B cell (primary cell): ENCODE measurements around the gene TAL1.

Source experiments
- EZH2 ChIP-seq: IDR thresholded peaks from 2 replicates; pipeline ENCODE4 v1.6.1; 2012; ENCODE audit warnings: borderline replicate concordance, low read depth, mild to moderate bottlenecking, moderate library complexity, low read length; ENCODE audit not compliant: insufficient read depth, poor library complexity, severe bottlenecking
- TF ChIP-seq, protein P1 (sequence below): fragments of 200-600 bp; IDR thresholded peaks from one replicate; pipeline ENCODE4 v1.8.0; 2022; ENCODE audit warnings: antibody characterized with exemption, mild to moderate bottlenecking

DNA sequence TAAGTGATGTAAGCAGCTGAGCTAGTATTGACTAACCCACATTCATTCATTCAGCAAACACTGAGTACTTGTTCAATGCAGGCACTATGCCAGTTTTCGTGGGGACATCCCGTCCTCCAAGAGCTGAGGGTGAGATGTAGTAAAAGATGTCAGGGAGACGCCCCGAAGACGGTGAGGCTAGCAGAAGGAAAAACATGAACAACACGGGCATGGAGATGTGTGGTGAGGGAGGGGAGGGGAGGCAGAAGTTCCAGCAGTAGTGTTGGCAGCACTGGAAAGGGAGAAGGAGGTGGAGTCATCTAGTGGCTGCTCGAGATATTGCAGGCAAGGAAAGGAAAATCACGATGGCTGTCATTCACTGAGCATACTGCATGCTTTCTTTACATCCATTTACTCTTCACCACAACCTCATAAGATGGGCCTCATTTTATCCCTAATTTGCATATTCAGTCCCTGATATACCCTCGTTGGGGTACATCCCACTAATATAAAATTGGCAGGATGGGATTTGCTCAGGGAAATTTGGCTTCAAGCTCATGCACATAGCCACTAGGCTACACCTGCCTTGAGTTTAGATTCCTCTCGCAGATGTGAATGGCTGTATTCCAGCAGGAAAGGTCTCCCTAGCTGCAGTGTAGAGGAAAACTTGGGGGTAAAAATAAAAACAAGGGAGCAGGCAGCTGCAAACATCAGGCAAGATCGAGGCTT, 56.6 kb downstream of the TAL1 start:
- TF ChIP-seq, protein P1, sequence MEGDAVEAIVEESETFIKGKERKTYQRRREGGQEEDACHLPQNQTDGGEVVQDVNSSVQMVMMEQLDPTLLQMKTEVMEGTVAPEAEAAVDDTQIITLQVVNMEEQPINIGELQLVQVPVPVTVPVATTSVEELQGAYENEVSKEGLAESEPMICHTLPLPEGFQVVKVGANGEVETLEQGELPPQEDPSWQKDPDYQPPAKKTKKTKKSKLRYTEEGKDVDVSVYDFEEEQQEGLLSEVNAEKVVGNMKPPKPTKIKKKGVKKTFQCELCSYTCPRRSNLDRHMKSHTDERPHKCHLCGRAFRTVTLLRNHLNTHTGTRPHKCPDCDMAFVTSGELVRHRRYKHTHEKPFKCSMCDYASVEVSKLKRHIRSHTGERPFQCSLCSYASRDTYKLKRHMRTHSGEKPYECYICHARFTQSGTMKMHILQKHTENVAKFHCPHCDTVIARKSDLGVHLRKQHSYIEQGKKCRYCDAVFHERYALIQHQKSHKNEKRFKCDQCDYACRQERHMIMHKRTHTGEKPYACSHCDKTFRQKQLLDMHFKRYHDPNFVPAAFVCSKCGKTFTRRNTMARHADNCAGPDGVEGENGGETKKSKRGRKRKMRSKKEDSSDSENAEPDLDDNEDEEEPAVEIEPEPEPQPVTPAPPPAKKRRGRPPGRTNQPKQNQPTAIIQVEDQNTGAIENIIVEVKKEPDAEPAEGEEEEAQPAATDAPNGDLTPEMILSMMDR = peak; percentile 94
- no peak for TF ChIP-seq EZH2
